Activated CD8-positive, alpha-beta T cell treated with anti-CD3 and anti-CD28 coated beads for 36 hours (primary cell): Measurements from ENCODE around the gene CHURC1. TPM values are rescaled to one million over a fixed set of nuclear protein-coding genes. Genes with fewer than 3 reads are reported as not detected.
A peak's percentile ranks its signal among the peaks of the same experiment; 100 is the strongest.

Experiments used
- ATAC-seq: fragments of 200-7000 bp; cut with Tn5 transposase; one replicate; pipeline ENCODE4 v1.10.0; 2021; ENCODE audit warnings: mild to moderate bottlenecking, moderate library complexity
- CTCF ChIA-PET: fragments of 350-600 bp; sonication (Branson Sonifier 250); formaldehyde crosslinking; loops from one replicate; lab custom pipeline; 2021; ENCODE audit warnings: antibody characterized with exemption; lab: Charles Lee
- POLR2A ChIA-PET: fragments of 350-600 bp; sonication (Branson Sonifier 250); formaldehyde crosslinking; loops from one replicate; lab custom pipeline; 2021; ENCODE audit warnings: antibody characterized with exemption; lab: Charles Lee
- DNase-seq: peaks from one replicate; pipeline ENCODE4 v3.0.0-alpha.2; 2020
- H3K27ac Mint-ChIP-seq: one replicate; pipeline ENCODE4 v1.8.0; 2021; ENCODE audit warnings: mild to moderate bottlenecking, mixed read lengths
- H3K27me3 Mint-ChIP-seq: one replicate; pipeline ENCODE4 v1.8.0; 2021; ENCODE audit warnings: mixed read lengths
- H3K36me3 Mint-ChIP-seq: one replicate; pipeline ENCODE4 v1.8.0; 2021; ENCODE audit warnings: low read depth, mixed read lengths
- H3K4me1 Mint-ChIP-seq: one replicate; pipeline ENCODE4 v1.8.0; 2021; ENCODE audit warnings: low read depth, mixed read lengths
- H3K4me3 Mint-ChIP-seq: one replicate; pipeline ENCODE4 v1.8.0; 2021; ENCODE audit warnings: mild to moderate bottlenecking, moderate library complexity, mixed read lengths
- H3K9me3 Mint-ChIP-seq: one replicate; pipeline ENCODE4 v1.8.0; 2021; ENCODE audit warnings: mixed read lengths
- CTCF ChIP-seq: fragments of 200-600 bp; IDR thresholded peaks from one replicate; pipeline ENCODE4 v1.8.0; 2022; ENCODE audit warnings: antibody characterized with exemption, mild to moderate bottlenecking
- intact Hi-C: fragments of 100-400 bp; cut with micrococcal nuclease; formaldehyde crosslinking; loops from one replicate; pipeline ENCODE4 v1.10.0; 2022
- total RNA-seq, 2 experiments: library from RNA; stranded (reverse); gene quantifications; one replicate each; pipeline ENCODE4 v1.2.3, GENCODE V29; 2021

The CHURC1 gene
- total RNA-seq, 2 experiments from 2014 or later: 47.0 to 57.4 TPM

GRCh38 chr14:64951291-64951690, 37.0 kb downstream of the CHURC1 start:
- intact Hi-C loops: no loop called here
- DNase-seq (no peak), ATAC-seq (no peak)
- H3K27me3 Mint-ChIP-seq: no peaks in the 10 kb centered on the region
- H3K4me3 Mint-ChIP-seq: no peak overlapping the region
- TF ChIP-seq CTCF: no peak
- POLR2A ChIA-PET: interaction anchor here (0.6 kb wide), 1 partner anchor 17 kb away, joined by 3 read pairs; no protein-coding TSS in a partner anchor
- no peaks in the 10 kb centered on the region for H3K9me3 Mint-ChIP-seq
- H3K27ac Mint-ChIP-seq: no peak overlapping the region
- peaks cover 7% of the 10 kb centered on the region for H3K4me1 Mint-ChIP-seq
- CTCF ChIA-PET: no interaction called here
- peaks cover 2% of the 10 kb centered on the region for H3K36me3 Mint-ChIP-seq

- POLR2A ChIA-PET: no interaction called here
- peaks cover 5% of the 10 kb centered on the region for H3K4me1 Mint-ChIP-seq
Observed at GRCh38 chr14:64951724-64952123, 37.5 kb downstream of the CHURC1 start.

GRCh38 chr14:64952598-64953309, 38.5 kb downstream of the CHURC1 start:
- Mint-ChIP-seq H3K9me3 (no peaks in the 10 kb centered on the region), H3K27me3 (no peaks in the 10 kb centered on the region), H3K4me1 (peaks cover 2% of the 10 kb centered on the region), H3K36me3 (peaks cover 2% of the 10 kb centered on the region), H3K4me3 (no peak overlapping the region), H3K27ac (no peak overlapping the region)
- TF ChIP-seq CTCF: no peak
- CTCF ChIA-PET: interaction anchor here (0.9 to 1.4 kb wide), 5 partner anchors 8 to 67 kb away, joined by 3 to 4 read pairs (median 3); partner anchors contain the start of gene GPX2
- POLR2A ChIA-PET: no interaction called here
- peak; percentile 61 for ATAC-seq
- peak; percentile 19 for DNase-seq
- intact Hi-C loops: no loop called here

More at GRCh38 chr14:64951724-64952123, 37.5 kb downstream of the CHURC1 start:
- intact Hi-C loops: no loop called here
- Mint-ChIP-seq H3K36me3 (peaks cover 2% of the 10 kb centered on the region), H3K9me3 (no peaks in the 10 kb centered on the region), H3K4me3 (no peak overlapping the region), H3K27me3 (no peaks in the 10 kb centered on the region), H3K27ac (no peak overlapping the region)
- CTCF ChIA-PET: no interaction called here
- ATAC-seq (no peak), DNase-seq (no peak)
- TF ChIP-seq CTCF: no peak

GRCh38 chr14:64953310-64953654, 39.0 kb downstream of the CHURC1 start:
- H3K36me3 Mint-ChIP-seq: peaks cover 2% of the 10 kb centered on the region
- H3K27ac Mint-ChIP-seq: no peak overlapping the region
- POLR2A ChIA-PET: no interaction called here
- no peak for TF ChIP-seq CTCF
- CTCF ChIA-PET: interaction anchor here (0.9 to 1.4 kb wide), 6 partner anchors 9 to 67 kb away, joined by 3 to 4 read pairs (median 3); partner anchors contain the start of gene GPX2
- intact Hi-C loops: no loop called here
- DNase-seq (no peak), ATAC-seq (no peak)
- peaks cover 2% of the 10 kb centered on the region for H3K4me1 Mint-ChIP-seq
- H3K27me3 Mint-ChIP-seq: no peaks in the 10 kb centered on the region
- no peak overlapping the region for H3K4me3 Mint-ChIP-seq
- H3K9me3 Mint-ChIP-seq: no peaks in the 10 kb centered on the region

- no peak for DNase-seq
- ChIA-PET POLR2A (no interaction called here), CTCF (interaction anchor here (0.9 to 1.4 kb wide), 6 partner anchors 9 to 66 kb away, joined by 3 to 4 read pairs (median 3); partner anchors contain the start of gene GPX2)
- no peak for TF ChIP-seq CTCF
- no peak overlapping the region for H3K27ac Mint-ChIP-seq
- no peaks in the 10 kb centered on the region for H3K27me3 Mint-ChIP-seq
- H3K4me1 Mint-ChIP-seq: peaks cover 2% of the 10 kb centered on the region
- intact Hi-C loops: no loop called here
- H3K9me3 Mint-ChIP-seq: no peaks in the 10 kb centered on the region
- ATAC-seq: no peak
- no peak overlapping the region for H3K4me3 Mint-ChIP-seq
- peaks cover 2% of the 10 kb centered on the region for H3K36me3 Mint-ChIP-seq
Observed at GRCh38 chr14:64953661-64954060, 39.4 kb downstream of the CHURC1 start.
